Limb (tissue), 2 donors: ENCODE results near the gene TBC1D20.
A peak's percentile ranks its signal among the peaks of the same experiment; 100 is the strongest.

ENCODE experiments used
- DNase-seq, 2 donors: peaks; one replicate each; pipeline ENCODE4 v3.0.0-alpha.2; 2016; ENCODE audit errors: extremely low spot score in 2 of 2

Gene TBC1D20

DNA sequence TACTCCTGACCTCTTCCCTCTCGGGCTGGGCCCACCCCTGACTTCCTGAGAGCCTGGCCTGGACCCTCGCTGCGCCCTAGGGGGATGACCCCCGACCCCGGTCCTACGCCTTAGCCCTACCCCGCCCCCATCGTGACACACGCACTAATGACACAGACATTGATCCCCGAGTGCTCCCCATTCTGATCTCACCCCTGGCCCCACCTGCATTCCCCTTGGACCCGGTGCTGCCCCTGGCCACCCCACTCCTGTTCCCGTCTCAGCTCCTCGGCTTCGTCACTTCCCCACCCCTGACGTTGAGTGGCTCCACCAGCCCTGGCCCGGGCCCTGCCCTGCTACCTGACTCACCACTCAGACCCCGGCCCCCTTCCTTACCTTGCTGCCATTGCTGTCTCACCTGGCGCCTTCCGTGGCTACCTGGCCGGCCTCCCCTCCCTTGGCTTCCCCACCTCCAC is 42.1 kb downstream of the TBC1D20 start:
- DNase-seq = no peak

DNA sequence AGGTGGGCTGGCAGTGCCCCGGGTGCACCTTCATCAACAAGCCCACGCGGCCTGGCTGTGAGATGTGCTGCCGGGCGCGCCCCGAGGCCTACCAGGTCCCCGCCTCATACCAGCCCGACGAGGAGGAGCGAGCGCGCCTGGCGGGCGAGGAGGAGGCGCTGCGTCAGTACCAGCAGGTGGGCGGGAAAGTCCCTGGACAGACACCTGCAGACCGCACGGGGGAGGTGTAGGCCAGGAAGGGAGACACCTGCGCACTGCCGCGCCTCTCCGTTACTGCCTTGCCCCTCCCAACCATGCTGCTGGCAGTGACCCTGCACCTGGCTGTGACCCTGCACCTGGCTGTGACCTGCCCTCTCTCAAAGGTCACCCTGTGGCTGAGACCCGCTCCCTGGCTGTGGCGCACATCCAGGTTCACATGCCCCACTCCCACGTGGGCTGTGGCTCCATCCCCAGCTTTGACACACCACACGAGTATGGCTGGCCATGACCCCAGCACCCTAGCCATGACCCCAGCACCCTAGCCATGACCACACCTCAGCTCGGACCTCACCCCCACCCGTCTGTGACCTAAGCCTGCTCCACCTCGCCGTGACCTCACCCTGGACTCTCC is 42.7 kb downstream of the TBC1D20 start:
- no peak for DNase-seq

DNA sequence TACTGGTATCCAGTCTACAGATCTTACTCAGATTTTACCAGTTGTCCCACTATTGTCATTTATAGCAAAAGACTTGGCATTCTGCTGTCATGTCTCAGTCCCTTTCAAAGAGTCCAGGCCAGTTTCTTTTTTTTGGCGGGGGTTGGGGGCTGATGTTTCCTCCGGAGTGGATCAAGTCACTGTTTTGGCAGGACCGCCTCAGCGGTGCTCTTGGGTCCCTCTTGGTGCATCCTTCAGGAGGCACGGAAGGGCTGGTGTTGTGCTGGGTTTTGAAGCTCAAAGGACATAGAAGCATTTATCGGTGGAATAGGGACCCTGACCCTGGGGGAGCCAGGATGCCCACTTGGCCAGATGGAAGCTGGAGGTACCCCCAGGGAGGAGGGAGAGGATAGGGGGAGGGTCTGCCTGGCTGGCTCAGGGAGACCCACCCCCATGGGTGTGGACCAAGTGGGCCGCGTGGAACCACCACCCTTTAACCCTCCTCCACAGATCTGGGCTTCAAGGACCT is 43.4 kb downstream of the TBC1D20 start:
- DNase-seq = no peak

DNA sequence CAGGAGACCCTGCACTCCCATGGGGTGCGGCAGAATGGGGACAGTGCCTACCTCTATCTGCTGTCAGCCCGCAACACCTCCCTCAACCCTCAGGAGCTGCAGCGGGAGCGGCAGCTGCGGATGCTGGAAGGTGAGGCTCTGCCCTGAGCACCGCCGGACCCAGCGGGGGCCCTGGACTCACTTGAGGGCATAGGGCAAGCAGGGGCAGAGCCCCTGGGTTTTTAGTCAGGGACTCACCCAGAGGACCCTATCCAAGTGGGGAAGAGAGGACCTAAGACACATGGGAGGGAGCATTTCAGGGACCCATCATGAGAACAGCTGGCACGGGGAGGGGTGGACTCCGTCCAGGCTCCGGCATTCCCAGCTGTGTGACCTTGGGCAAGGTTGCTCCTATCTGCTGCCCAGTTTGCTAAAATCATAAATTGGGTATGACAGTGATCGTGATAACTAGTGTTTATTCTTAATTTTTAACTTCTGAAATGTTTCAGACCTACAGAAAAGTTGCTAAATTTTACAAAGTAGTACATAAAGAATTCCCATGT is 44.5 kb downstream of the TBC1D20 start:
- no peak for DNase-seq

DNA sequence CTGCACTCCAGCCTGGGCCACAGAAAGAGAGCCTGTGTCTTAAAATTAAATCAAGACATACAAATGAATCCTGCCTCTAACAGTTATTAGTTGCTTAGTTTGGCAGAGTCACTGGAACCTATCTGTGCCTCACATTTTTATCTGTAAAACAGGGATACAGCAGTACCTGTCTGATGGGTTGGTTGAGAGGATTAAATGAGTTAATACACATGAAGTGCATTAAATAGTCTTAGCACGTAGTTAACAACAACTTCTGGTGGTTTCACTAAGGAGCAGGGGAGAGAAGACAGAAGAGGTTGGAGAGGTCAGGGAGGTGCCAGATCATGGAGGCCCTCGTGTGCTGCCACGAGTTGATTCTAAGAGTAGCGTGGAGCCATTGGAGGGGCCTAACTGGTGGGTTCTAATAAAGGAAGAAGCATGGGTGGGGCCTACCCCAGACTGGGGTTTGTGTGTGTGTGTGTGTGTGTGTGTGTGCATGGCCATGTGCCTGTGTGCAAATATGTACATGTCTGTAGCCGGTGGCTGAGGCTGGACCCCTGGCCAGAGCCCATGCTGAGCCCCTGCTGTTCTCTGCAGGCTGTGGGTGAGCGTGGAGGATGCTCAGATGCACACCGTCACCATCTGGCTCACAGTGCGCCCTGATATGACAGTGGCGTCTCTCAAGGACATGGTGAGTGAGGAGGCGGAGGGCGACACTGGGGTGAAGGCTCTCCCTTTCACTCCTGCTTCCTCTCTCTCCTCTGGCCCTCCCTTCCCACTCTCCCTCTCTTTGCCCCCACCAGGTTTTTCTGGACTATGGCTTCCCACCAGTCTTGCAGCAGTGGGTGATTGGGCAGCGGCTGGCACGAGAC is 45.2 kb downstream of the TBC1D20 start:
- DNase-seq = no peak

DNA sequence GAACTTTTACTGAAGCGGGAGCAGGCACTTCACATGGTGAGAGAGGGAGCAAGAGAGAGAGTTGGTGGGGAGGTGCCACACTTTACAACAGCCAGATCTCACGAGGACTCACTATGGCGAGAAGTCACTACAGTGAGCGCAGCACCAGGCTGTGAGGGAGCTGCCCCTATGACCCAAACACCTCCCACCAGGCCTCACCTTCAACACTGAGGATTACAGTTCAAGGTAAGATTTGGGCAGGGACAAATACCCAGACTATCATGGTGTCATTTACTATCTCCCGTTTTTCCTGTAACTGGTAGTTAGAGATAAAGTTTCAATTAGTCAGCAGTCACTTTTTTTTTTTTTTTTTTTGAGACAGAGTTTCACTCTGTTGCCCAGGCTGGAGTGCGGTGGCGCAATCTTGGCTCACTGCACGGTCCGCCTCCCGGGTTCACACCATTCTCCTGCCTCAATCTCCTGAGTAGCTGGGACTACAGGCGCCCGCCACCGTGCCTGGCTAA is 46.5 kb downstream of the TBC1D20 start:
- no peak for DNase-seq

DNA sequence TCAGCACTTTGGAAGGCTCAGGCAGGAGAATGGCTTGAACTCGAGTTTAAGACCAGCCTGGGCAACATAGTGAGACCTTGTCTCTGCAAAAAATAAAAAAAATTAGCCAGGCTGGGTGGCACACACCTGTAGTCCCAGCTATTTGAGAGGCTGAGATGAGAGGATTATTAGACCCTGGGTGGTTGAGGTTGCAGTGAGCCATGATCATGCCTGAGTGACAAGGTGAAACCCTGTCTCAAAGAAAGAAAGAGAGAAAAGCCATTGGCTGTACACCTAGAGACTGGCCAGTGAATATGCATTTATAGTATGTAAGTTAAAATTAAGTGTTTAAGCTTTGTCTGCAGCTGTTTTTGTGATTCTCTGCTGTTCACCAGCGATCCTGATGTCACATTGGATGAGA is 48.2 kb downstream of the TBC1D20 start:
- DNase-seq = no peak

DNA sequence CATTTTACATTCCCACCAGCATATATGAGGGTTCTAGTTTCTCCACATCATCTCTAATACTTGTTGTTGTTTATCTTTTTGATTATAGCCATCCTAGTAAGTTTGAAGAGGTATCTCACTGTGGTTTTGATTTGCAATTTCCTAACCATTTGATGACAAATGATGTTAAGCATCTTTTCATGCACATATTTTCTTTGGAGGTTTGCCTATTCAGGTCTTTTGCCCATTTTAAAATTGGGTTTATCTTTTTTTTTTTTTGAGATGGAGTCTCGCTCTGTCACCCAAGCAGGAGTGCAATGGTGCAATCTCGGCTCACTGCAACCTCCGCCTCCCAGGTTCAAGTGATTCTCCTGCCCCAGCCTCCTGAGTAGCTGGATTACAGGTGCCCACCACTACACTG is 50.3 kb downstream of the TBC1D20 start:
- DNase-seq = no peak

DNA sequence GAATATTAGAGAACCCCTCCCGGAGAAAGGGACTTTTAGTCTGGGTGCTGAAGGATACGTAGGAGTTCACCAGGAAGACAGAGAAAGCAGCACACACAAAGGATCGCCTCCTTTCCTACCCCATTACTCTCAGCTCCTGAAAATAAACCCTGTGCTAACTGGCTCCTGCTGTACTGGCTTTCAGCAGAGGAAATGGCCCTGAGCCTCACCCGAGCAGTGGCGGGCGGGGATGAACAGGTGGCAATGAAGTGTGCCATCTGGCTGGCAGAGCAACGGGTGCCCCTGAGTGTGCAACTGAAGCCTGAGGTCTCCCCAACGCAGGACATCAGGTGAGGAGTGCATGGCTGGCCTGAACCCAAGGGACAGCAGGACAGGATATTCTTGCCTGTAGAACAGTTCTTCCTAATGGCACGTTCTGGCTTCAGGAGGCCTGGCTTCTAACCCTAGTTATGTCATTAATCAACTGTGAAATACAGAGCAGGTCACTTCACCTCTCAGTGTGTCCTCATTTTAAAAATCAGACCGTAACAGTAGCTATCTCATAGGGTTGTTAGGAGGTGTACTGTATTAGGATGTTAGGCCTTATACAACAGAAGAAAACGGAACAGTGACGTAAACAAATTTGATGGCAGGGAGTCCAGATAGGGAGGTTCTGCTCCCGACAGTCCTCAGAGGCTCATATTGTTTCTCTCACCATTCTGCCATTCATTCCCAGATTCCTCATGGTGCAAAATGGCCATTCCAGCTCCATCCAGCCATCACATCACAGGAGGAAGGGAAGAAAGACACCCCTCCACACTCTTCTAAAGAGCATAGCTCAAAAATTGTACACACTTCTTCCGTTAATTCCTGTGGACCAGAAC is 52.4 kb downstream of the TBC1D20 start:
- DNase-seq = no peak

DNA sequence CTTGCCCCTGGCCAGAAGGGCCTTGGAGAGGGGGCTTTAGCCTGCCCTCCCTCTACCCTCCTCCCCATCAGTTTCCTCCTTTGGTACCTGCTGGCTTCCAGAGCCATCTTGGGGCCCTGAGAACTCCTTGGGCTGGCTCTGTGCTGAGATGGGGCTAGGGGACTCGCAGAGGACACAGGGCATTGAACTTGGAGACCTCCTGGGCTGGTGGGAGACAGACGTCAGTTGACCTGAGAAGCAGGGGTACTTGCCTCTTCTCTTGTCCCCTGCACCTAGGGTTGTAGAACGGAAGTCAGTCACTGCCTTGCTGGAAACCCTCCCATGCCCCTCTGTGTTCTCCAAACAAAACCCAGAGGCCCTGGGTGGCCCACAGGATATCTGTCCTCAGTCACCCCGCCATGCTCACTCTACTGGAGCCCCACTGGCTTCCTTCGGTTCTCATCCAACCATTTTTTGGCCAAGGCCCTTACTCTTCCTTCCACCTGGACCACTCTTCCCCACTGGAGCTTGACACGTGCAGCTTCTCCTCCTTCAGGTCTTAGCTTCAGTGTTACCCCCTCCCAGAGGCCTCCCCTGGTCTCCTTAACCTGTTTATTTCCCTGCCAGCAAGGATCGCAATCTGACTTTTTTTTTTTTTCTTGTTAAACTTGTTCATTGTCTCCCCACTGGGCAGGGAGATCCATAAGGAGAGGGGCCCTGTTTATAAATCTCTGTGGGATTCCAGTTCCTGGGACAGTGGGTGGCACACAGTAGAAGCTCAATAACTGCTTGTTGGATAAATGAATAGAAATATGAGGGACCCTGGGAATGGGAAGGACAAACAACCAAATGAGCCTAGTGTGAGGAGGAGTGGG is 53.3 kb downstream of the TBC1D20 start:
- DNase-seq = no peak

DNA sequence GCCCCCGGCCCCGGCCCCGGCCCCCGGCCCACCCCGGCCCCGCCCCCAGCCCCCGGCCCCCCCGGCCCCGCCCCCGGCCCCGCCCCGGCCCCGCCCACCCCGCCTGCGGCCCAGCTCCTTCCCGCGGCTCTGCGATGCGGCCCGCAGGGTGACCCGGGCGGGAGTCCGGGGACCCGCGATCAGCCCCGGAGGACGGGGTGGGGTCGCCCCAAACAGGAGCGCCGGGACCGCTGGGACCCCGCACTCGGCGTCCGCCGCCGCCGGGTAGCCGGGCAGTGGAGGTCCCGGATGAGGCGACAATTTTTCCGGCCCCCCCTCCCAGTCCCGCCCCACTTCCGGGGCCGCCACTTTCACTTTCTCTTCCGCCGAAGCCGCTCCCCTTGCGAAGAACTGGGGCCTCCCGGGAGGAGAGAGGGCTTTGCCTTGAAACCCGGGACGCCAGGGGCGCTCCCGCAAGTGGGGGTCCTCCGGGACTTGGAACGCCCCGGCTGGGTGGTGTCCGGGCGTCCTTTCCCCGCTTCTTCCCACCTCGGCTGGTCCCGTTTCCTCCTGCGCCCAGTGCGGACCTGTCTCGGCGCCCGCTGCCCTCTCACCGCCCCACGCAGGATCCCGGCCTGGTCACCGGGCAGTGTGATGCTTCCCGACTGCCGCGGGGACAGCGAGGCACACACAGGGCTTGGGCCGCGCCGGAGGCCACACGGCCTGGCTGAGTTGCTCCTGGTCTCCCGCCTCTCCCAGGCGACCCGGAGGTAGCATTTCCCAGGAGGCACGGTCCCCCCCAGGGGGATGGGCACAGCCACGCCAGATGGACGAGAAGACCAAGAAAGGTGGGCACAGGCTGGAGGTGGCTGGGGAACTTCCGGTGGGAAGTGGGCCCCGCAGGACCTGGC is 54.1 kb downstream of the TBC1D20 start, which contains the start of gene RBCK1:
TSS of gene RBCK1 (plus strand) at position 347 of the 890 bp plus-strand sequence. CDS start at position 806, 459 bp downstream.
- DNase-seq = peak; percentile 77 to 93

DNA sequence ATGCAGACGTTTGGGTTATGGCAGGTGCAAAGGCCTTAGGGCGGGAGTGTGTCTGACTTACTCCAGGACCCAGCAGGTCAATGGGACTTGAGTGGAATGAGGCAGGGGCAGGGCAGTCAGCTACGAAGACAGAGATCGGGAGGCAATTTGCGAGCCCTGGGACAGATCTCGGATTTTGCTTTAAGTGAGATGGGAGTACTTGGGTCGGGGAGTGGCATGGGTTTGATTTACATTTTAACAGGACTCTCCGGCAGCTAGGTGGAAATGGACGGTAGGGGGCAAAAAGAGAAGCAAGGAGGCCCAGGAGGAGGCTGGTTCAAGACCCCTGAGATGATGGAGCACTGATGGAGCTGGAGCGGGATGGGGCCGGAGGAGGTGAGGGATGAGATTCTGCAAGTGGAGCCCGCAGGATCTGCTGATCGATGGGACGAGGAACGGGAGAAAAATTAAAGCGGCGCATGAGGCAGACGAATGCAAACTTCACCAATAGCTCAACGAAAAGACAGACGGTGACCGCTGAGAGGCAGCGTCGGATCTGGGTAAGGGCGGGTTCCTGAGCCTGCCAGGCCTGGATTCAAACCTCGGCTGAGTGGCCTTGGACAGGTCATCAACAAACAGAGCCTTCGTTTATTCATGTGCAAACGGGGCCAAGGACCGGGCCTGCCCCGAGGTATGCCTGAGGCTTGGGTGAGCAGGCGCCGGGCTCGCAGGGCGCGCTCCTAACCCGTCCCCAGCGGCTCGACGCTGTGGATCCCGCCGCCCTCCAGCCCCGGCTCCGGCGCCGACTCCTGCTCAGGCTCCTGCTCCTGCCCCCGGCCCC is 55.0 kb downstream of the TBC1D20 start:
- DNase-seq = peak in 1 of 2 donors; percentile 51

DNA sequence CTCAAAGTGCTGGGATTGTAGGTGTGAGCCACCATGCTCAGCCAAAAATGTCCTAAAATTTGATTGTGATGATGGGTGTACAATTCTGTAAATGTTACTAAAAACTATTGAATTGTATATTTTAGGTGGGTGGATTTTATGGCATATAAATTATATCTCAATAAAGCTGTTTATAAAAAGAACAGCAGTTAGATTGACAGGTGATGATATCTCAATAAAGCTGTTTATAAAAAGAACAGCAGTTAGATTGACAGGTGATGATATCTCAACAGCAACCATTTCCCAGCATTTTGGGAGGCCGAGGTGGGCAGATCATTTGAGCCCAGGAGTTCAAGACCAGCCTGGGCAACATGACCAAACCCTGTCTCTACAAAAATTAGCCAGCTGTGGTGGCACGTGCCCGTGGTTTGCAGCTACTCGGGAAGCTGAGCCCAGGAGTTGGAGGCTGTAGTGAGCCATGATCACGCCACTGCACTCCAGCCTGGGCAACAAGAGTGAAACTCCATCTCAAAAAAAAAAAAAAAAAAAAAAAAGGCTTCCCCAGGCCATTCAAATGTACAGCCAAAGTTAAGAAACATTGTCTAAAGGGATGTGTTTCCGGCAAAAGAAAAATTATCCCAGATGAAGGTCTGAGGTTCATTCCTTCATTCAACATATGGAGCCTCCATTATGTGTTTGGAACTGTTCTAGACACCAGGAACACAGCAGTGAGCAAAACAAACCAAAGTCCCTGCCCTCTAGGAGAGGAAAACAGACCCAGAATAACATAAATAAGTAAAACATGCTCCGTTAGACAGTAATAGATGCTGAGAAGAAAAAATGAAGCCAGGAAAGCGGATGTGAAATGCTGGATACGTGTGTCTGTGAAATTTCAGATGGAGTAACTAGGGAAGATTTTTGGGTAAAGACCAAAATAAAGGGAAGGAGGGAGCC is 55.9 kb downstream of the TBC1D20 start:
- DNase-seq = no peak

DNA sequence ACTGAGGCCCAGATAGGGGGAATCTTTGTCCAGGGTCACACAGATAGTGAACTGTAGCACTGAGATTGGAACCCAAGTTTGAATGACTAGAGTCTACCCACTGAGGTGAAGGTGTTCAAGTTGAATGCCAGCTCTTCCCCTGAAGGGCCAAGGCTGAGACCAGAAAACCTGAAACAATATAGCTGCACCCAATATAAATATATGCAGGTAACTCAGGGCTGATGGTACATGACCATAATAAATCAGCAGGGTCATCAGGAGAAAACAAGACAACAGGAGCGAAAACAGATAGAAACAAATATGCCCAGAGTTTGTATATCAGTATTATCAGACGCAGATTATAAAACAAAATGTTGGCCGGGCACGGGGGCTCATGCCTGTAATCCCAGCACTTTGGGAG is 58.2 kb downstream of the TBC1D20 start:
- DNase-seq = no peak

DNA sequence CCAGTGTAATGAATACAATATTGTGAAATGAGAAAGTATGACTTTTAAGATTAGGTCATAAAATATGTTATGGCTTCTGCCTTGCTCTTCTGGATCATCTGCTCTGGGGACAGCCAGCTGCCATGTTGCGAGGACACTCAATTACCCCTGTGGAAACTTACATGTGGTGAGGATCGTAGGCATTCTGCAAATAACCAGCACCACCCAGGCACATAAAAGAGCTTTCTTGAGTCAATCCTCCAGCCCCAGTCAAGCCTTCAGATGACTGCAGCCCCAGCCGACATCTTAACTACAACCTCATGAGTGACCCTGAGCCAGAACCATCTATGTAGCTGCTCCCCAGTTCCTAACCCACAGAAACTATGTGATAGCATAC is 58.8 kb downstream of the TBC1D20 start:
- no peak for DNase-seq

DNA sequence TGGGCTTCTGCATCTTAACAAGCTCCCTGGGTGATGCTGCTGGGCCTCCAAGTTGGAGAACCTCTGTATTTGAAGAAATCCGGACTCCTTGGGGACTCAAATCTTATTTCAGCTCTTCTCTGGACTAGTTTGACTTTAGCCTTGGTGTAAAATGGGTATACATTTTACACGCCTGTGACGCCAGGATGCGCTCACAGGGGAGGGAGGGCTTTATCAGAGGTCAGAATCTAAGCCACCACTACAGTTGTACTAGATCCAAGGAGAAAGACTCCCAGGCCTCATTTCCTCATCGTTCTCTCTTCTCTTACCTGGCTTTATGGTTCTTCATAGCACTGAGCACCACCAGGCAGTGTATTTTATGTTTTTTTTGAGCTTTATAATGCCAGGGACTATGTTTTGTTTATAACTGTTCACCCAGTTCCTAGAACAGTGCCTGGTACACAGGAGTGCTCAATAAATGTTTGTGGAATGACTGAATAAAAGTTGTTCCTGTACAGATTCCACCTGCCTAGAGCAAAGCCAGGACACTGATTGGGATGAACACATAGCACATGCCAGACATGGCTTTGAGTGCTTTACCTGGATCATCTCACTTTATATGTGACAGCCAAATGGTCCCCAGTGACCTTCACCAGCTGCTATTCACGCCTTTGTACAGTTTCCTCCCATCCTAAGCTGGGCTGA is 59.3 kb downstream of the TBC1D20 start:
- DNase-seq = no peak

DNA sequence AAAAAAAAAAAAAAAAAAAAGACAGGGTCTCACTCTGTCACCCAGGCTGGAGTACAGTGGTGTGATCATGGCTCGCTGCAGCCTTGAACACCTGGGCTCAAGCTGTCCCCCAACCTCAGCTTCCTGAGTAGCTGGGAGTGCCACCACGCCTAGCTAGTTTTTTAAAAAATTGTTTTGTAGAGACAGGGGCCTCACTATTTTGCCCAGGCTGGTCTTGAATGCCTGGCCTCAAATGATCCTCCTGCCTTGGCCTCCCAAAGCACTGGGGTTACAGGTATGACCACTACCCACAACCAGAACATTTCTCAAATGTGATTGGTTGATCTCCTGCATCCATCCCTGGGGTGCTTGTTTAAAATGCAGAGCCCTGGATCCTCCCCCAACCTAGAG is 59.8 kb downstream of the TBC1D20 start:
- no peak for DNase-seq
